ENCODE results near the gene PRR16. TPM values are rescaled to one million over a fixed set of nuclear protein-coding genes. Genes with fewer than 3 reads are reported as not detected.

PRR16 gene
- total RNA-seq, 1 experiment from 2014 or later: 0.42 TPM

DNA sequence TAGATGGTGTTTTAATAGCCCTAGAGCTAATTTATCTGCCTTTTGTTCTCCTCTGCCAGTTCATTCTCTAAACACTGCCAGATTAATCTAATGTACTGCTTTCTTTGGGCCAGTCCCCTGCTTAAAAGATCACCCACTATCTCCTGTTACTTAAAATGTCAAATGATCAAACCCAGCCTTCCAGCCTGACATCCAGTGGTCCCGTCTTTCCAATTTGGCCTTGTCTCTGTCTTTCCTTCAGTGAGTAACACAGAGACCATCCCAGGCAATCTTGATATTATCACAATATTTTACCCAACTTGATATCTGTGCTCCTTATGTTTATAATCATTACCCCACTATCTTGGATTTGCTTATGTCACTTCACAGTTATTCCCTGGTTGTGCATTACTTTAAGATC lies 12.0 kb downstream of the PRR16 start:
- TF ChIP-seq JUN (CRISPR knock-in tag; IDR thresholded peaks at IDR 0.05) (no peak), NR3C1 (CRISPR knock-in tag; conservative IDR thresholded peaks at IDR 0.05; ENCODE audit: low read depth) (no peak), ZSCAN18 (CRISPR knock-in tag; IDR thresholded peaks at IDR 0.05) (no peak), ZBTB21 (CRISPR knock-in tag; IDR thresholded peaks at IDR 0.05; ENCODE audit: borderline replicate concordance) (no peak), EMX1 (CRISPR knock-in tag; IDR thresholded peaks at IDR 0.05) (no peak)
- Mint-ChIP-seq H3K4me1 (no peaks in the 10 kb centered on the region), H3K36me3 (no peaks in the 10 kb centered on the region), H3K27ac (no peak overlapping the region), H3K4me3 (no peak overlapping the region), H3K27me3 (ENCODE audit: low read depth) (no peaks in the 10 kb centered on the region), H3K9me3 (no peaks in the 10 kb centered on the region)
- POLR2A ChIA-PET: no interaction called here
- no peak for ATAC-seq
- no peak for DNase-seq (ENCODE audit: low spot score)
- CTCF ChIA-PET: no interaction called here

- no peak for ATAC-seq
- Mint-ChIP-seq H3K36me3 (no peaks in the 10 kb centered on the region), H3K27ac (no peak overlapping the region), H3K4me1 (no peaks in the 10 kb centered on the region), H3K9me3 (peaks cover 8% of the 10 kb centered on the region), H3K27me3 (ENCODE audit: low read depth) (no peaks in the 10 kb centered on the region), H3K4me3 (no peak overlapping the region)
- no peak for DNase-seq (ENCODE audit: low spot score)
- ChIA-PET POLR2A (no interaction called here), CTCF (no interaction called here)
- TF ChIP-seq NR1H2 (CRISPR knock-in tag; IDR thresholded peaks at IDR 0.05): no peak
- TF ChIP-seq JUN (CRISPR knock-in tag; IDR thresholded peaks at IDR 0.05): no peak
- TF ChIP-seq IRF2 (CRISPR knock-in tag; IDR thresholded peaks at IDR 0.05; ENCODE audit: borderline replicate concordance, low read depth): no peak
- TF ChIP-seq, protein P1, sequence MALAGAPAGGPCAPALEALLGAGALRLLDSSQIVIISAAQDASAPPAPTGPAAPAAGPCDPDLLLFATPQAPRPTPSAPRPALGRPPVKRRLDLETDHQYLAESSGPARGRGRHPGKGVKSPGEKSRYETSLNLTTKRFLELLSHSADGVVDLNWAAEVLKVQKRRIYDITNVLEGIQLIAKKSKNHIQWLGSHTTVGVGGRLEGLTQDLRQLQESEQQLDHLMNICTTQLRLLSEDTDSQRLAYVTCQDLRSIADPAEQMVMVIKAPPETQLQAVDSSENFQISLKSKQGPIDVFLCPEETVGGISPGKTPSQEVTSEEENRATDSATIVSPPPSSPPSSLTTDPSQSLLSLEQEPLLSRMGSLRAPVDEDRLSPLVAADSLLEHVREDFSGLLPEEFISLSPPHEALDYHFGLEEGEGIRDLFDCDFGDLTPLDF (CRISPR knock-in tag; IDR thresholded peaks at IDR 0.05): no peak
- no peak for TF ChIP-seq CREM (CRISPR knock-in tag; IDR thresholded peaks at IDR 0.05)
- no peak for TF ChIP-seq ARID4B (CRISPR knock-in tag; IDR thresholded peaks at IDR 0.05; ENCODE audit: borderline replicate concordance)
- no peak for TF ChIP-seq PRRX2 (CRISPR knock-in tag; IDR thresholded peaks at IDR 0.05)
- no peak for TF ChIP-seq RELA (CRISPR knock-in tag; IDR thresholded peaks at IDR 0.05; ENCODE audit: borderline replicate concordance)
- no peak for TF ChIP-seq USF2 (CRISPR knock-in tag; IDR thresholded peaks at IDR 0.05)
- TF ChIP-seq MYBL2 (CRISPR knock-in tag; IDR thresholded peaks at IDR 0.05): no peak
- TF ChIP-seq, protein P2, sequence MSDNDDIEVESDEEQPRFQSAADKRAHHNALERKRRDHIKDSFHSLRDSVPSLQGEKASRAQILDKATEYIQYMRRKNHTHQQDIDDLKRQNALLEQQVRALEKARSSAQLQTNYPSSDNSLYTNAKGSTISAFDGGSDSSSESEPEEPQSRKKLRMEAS (CRISPR knock-in tag; IDR thresholded peaks at IDR 0.05): no peak
- no peak for TF ChIP-seq TCF7 (CRISPR knock-in tag; IDR thresholded peaks at IDR 0.05; ENCODE audit: low read depth)
- no peak for TF ChIP-seq TP53 (CRISPR knock-in tag; IDR thresholded peaks at IDR 0.05)
- TF ChIP-seq, protein P3, sequence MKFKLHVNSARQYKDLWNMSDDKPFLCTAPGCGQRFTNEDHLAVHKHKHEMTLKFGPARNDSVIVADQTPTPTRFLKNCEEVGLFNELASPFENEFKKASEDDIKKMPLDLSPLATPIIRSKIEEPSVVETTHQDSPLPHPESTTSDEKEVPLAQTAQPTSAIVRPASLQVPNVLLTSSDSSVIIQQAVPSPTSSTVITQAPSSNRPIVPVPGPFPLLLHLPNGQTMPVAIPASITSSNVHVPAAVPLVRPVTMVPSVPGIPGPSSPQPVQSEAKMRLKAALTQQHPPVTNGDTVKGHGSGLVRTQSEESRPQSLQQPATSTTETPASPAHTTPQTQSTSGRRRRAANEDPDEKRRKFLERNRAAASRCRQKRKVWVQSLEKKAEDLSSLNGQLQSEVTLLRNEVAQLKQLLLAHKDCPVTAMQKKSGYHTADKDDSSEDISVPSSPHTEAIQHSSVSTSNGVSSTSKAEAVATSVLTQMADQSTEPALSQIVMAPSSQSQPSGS (CRISPR knock-in tag; IDR thresholded peaks at IDR 0.05; ENCODE audit: borderline replicate concordance, low read depth): no peak
- TF ChIP-seq ZNF263 (CRISPR knock-in tag; IDR thresholded peaks at IDR 0.05; ENCODE audit: low read depth): no peak
- TF ChIP-seq ZNF281 (CRISPR knock-in tag; IDR thresholded peaks at IDR 0.05): no peak
- TF ChIP-seq ZNF219 (CRISPR knock-in tag; IDR thresholded peaks at IDR 0.05; ENCODE audit: borderline replicate concordance): no peak
These were observed 15.0 kb downstream of the PRR16 start for GRCh38 chr5:120479066-120479465.

Data from WTC11 (cell line).